ENCODE measurements around the gene BBS4.
"Not testable (repeated sequence)": the region's sequence is repeated elsewhere in the genome, so short reads cannot be mapped to it uniquely, and the experiment has no call there.

The BBS4 gene

GRCh38 chr15:72700076-72700475, 14.1 kb downstream of the BBS4 start:
- no peak for DNase-seq (ENCODE audit: low read depth in 2 of 2)

GRCh38 chr15:72706266-72706665, 20.3 kb downstream of the BBS4 start:
- DNase-seq (ENCODE audit: low read depth in 2 of 2), result no peak

- DNase-seq (ENCODE audit: low read depth in 2 of 2), result not testable (repeated sequence)
These were observed 22.7 kb downstream of the BBS4 start for GRCh38 chr15:72708551-72709303.

GRCh38 chr15:72722071-72722696, 36.2 kb downstream of the BBS4 start:
- DNase-seq (ENCODE audit: low read depth in 2 of 2), result peak; percentile 33 to 34

GRCh38 chr15:72724028-72724427, 38.0 kb downstream of the BBS4 start:
- no peak for DNase-seq (ENCODE audit: low read depth in 2 of 2)

GRCh38 chr15:72725446-72725845, 39.4 kb downstream of the BBS4 start:
- no peak for DNase-seq (ENCODE audit: low read depth in 2 of 2)

- DNase-seq (ENCODE audit: low read depth in 2 of 2), result not testable (repeated sequence)
These were observed 39.8 kb downstream of the BBS4 start for GRCh38 chr15:72725851-72726250.

GRCh38 chr15:72727154-72727553, 41.1 kb downstream of the BBS4 start:
- DNase-seq (ENCODE audit: low read depth in 2 of 2), result no peak

- DNase-seq (ENCODE audit: low read depth in 2 of 2), result not testable (repeated sequence)
These were observed 42.2 kb downstream of the BBS4 start for GRCh38 chr15:72728249-72728648.

GRCh38 chr15:72728821-72729220, 42.8 kb downstream of the BBS4 start:
- no peak for DNase-seq (ENCODE audit: low read depth in 2 of 2)

GRCh38 chr15:72732086-72732485, 46.1 kb downstream of the BBS4 start:
- no peak for DNase-seq (ENCODE audit: low read depth in 2 of 2)

GRCh38 chr15:72732516-72732915, 46.5 kb downstream of the BBS4 start:
- DNase-seq (ENCODE audit: low read depth in 2 of 2), result no peak

GRCh38 chr15:72733941-72734738, 48.1 kb downstream of the BBS4 start:
- DNase-seq (ENCODE audit: low read depth in 2 of 2), result no peak

- DNase-seq (ENCODE audit: low read depth in 2 of 2), result no peak
These were observed 49.1 kb downstream of the BBS4 start for GRCh38 chr15:72735111-72735510.

GRCh38 chr15:72737061-72737460, 51.1 kb downstream of the BBS4 start:
- no peak for DNase-seq (ENCODE audit: low read depth in 2 of 2)

GRCh38 chr15:72737723-72738122, 51.7 kb downstream of the BBS4 start:
- no peak for DNase-seq (ENCODE audit: low read depth in 2 of 2)

GRCh38 chr15:72740219-72740618, 54.2 kb downstream of the BBS4 start:
- DNase-seq (ENCODE audit: low read depth in 2 of 2), result no peak

GRCh38 chr15:72749700-72750099, 63.7 kb downstream of the BBS4 start:
- no peak for DNase-seq (ENCODE audit: low read depth in 2 of 2)

- DNase-seq (ENCODE audit: low read depth in 2 of 2), result no peak
These were observed 65.9 kb downstream of the BBS4 start for GRCh38 chr15:72751751-72752455.

- no peak for DNase-seq (ENCODE audit: low read depth in 2 of 2)
These were observed 68.1 kb downstream of the BBS4 start for GRCh38 chr15:72754096-72754495.

GRCh38 chr15:72758182-72758581, 72.2 kb downstream of the BBS4 start:
- no peak for DNase-seq (ENCODE audit: low read depth in 2 of 2)

Data from activated CD8-positive, alpha-beta memory T cell treated with anti-CD3 and anti-CD28 coated beads for 4 hours (primary cell).